ENCODE measurements around the gene ARPC1B. TPM values are rescaled to one million over a fixed set of nuclear protein-coding genes. Genes with fewer than 3 reads are reported as not detected.

Gene ARPC1B
- total and polyA plus RNA-seq, 4 donors = 43.9 to 182 (median 112) TPM

DNA sequence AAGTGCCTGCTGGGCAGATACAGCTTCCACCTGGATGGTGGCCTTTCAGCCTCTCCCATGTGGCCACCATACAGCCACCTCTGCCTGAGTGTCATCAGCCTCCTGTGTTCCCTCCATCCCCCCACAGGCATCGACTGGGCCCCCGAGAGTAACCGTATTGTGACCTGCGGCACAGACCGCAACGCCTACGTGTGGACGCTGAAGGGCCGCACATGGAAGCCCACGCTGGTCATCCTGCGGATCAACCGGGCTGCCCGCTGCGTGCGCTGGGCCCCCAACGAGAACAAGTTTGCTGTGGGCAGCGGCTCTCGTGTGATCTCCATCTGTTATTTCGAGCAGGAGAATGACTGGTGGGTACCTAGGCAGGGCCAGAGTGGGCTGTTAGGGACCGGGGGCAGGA is 13.4 kb downstream of the ARPC1B start (continued):
- no peak for TF ChIP-seq NR2F2 (IDR thresholded peaks at IDR 0.05)
- no peak for TF ChIP-seq RXRA (IDR thresholded peaks at IDR 0.05)
- TF ChIP-seq EGR1 (IDR thresholded peaks at IDR 0.05; ENCODE audit: low read depth in 2 of 2) = no peak
- TF ChIP-seq RAD21 (IDR thresholded peaks at IDR 0.05) = no peak

GRCh38 chr7:99389772-99390171 is 15.2 kb downstream of the ARPC1B start:
- no peak overlapping the region for H3K4me3 ChIP-seq (ENCODE audit: low read depth in 1 of 3, low read length in 3 of 3)
- TF ChIP-seq, protein P1, sequence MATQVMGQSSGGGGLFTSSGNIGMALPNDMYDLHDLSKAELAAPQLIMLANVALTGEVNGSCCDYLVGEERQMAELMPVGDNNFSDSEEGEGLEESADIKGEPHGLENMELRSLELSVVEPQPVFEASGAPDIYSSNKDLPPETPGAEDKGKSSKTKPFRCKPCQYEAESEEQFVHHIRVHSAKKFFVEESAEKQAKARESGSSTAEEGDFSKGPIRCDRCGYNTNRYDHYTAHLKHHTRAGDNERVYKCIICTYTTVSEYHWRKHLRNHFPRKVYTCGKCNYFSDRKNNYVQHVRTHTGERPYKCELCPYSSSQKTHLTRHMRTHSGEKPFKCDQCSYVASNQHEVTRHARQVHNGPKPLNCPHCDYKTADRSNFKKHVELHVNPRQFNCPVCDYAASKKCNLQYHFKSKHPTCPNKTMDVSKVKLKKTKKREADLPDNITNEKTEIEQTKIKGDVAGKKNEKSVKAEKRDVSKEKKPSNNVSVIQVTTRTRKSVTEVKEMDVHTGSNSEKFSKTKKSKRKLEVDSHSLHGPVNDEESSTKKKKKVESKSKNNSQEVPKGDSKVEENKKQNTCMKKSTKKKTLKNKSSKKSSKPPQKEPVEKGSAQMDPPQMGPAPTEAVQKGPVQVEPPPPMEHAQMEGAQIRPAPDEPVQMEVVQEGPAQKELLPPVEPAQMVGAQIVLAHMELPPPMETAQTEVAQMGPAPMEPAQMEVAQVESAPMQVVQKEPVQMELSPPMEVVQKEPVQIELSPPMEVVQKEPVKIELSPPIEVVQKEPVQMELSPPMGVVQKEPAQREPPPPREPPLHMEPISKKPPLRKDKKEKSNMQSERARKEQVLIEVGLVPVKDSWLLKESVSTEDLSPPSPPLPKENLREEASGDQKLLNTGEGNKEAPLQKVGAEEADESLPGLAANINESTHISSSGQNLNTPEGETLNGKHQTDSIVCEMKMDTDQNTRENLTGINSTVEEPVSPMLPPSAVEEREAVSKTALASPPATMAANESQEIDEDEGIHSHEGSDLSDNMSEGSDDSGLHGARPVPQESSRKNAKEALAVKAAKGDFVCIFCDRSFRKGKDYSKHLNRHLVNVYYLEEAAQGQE (IDR thresholded peaks at IDR 0.05) = no peak
- TF ChIP-seq, protein P2, sequence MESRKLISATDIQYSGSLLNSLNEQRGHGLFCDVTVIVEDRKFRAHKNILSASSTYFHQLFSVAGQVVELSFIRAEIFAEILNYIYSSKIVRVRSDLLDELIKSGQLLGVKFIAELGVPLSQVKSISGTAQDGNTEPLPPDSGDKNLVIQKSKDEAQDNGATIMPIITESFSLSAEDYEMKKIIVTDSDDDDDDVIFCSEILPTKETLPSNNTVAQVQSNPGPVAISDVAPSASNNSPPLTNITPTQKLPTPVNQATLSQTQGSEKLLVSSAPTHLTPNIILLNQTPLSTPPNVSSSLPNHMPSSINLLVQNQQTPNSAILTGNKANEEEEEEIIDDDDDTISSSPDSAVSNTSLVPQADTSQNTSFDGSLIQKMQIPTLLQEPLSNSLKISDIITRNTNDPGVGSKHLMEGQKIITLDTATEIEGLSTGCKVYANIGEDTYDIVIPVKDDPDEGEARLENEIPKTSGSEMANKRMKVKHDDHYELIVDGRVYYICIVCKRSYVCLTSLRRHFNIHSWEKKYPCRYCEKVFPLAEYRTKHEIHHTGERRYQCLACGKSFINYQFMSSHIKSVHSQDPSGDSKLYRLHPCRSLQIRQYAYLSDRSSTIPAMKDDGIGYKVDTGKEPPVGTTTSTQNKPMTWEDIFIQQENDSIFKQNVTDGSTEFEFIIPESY (IDR thresholded peaks at IDR 0.05) = no peak
- TF ChIP-seq RXRA (IDR thresholded peaks at IDR 0.05) (no peak), RAD21 (IDR thresholded peaks at IDR 0.05) (no peak), SP1 (IDR thresholded peaks at IDR 0.05) (no peak), HNF4G (IDR thresholded peaks at IDR 0.05) (no peak), FOXA2 (IDR thresholded peaks at IDR 0.05) (no peak), EGR1 (IDR thresholded peaks at IDR 0.05; ENCODE audit: low read depth in 2 of 2) (no peak), HNF4A (conservative IDR thresholded peaks at IDR 0.05) (no peak), GABPA (IDR thresholded peaks at IDR 0.05 in 1 of 2, conservative IDR thresholded peaks at IDR 0.05 in 1 of 2) (no peak), YY1 (IDR thresholded peaks at IDR 0.05) (no peak), JUND (IDR thresholded peaks at IDR 0.05) (no peak), NR2F2 (IDR thresholded peaks at IDR 0.05) (no peak)
- TF ChIP-seq, protein P3, sequence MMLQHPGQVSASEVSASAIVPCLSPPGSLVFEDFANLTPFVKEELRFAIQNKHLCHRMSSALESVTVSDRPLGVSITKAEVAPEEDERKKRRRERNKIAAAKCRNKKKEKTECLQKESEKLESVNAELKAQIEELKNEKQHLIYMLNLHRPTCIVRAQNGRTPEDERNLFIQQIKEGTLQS (IDR thresholded peaks at IDR 0.05) = no peak
- TF ChIP-seq, protein P4, sequence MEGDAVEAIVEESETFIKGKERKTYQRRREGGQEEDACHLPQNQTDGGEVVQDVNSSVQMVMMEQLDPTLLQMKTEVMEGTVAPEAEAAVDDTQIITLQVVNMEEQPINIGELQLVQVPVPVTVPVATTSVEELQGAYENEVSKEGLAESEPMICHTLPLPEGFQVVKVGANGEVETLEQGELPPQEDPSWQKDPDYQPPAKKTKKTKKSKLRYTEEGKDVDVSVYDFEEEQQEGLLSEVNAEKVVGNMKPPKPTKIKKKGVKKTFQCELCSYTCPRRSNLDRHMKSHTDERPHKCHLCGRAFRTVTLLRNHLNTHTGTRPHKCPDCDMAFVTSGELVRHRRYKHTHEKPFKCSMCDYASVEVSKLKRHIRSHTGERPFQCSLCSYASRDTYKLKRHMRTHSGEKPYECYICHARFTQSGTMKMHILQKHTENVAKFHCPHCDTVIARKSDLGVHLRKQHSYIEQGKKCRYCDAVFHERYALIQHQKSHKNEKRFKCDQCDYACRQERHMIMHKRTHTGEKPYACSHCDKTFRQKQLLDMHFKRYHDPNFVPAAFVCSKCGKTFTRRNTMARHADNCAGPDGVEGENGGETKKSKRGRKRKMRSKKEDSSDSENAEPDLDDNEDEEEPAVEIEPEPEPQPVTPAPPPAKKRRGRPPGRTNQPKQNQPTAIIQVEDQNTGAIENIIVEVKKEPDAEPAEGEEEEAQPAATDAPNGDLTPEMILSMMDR (IDR thresholded peaks at IDR 0.05; ENCODE audit: low read depth, low read length, missing input control) = no peak
- no peak overlapping the region for H3K27ac ChIP-seq (ENCODE audit: low read depth in 1 of 2, low read length in 2 of 2)
- no peaks in the 10 kb centered on the region for H3K27me3 ChIP-seq (ENCODE audit: control insufficient read depth in 4 of 4, insufficient read depth in 4 of 4, low read length in 3 of 4)
- H3K36me3 ChIP-seq (ENCODE audit: control insufficient read depth in 4 of 4, insufficient read depth in 3 of 4, low read depth in 1 of 4, low read length in 3 of 4) = peaks cover 7 to 39% (median 10%) of the 10 kb centered on the region in 4 donors
- no peak overlapping the region for H3K9ac ChIP-seq (ENCODE audit: low read depth in 1 of 2, low read length in 2 of 2)
- WGBS = 95% methylated on average over 13 of the region's 13 CpGs
- H3K4me1 ChIP-seq (ENCODE audit: control insufficient read depth in 4 of 4, insufficient read depth in 4 of 4, low read length in 3 of 4) = peaks cover 7 to 20% (median 11%) of the 10 kb centered on the region in 4 donors
- H3K9me3 ChIP-seq (ENCODE audit: control insufficient read depth in 4 of 4, low read length in 3 of 4) = no peaks in the 10 kb centered on the region
- DNase-seq (ENCODE audit: low spot score) = no peak

Data from liver (tissue), 9 donors.